GM19023 (cell line): ENCODE results near the gene CCDC17.
"Not testable (repeated sequence)": the region's sequence is repeated elsewhere in the genome, so short reads cannot be mapped to it uniquely, and the experiment has no call there.

ENCODE experiments used
- ATAC-seq: cut with Tn5 transposase; IDR thresholded peaks from one replicate; pipeline ENCODE4 v1.9.1; 2021; ENCODE audit warnings: mild to moderate bottlenecking, moderate library complexity; ENCODE audit not compliant: unreplicated experiment

The CCDC17 gene

GRCh38 chr1:45622524-45623394 is 1.1 kb downstream of the CCDC17 start:
- ATAC-seq = no peak

DNA sequence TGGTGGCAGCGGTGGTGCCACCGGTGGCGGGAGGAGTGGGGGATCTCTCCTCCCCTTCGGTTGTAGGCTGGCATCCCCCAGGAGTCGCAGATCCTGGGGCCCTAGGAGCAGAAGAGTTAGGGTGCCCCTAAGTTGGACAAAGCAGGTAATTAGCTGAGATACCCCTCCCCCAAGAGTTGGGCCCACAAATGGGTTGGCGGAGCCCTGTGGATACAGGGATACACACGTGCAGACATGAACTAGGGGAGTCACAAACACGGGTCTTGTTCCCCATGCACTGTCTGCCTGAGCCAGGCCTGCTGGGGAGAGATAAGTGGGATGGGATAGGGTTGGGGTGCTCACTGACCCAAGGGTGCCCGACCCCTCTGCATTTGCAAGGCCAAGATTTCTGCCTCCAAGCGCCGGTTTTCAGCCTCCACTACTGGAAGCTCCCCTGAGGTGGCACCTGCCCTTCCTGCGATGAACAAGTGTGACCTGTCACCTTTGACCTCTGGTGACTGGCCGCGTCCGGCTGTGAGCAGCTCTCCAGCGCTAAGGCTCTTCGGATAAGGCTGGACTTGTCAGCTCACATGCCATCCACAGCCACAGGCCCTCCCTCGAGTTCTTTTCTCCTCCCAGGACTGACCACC is 1.8 kb downstream of the CCDC17 start:
- ATAC-seq = no peak

DNA sequence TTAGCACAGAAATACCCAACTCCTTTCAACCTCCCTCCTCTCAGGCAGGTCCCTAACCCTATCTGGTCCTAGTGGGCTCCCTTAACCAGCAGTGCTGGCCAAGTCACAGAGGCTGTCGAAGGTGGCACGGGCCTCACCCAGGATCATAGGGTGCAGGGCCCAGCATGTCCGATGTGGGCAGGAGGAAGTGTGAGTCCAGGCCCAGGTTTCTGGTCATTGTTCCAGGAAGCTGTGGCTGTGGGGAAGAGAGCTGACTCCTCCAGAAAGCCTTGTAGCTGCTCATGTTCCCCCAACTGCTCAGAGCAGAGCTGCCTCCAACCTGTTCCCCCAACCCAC is 2.4 kb downstream of the CCDC17 start:
- ATAC-seq = no peak

- ATAC-seq = no peak
These were observed 3.0 kb downstream of the CCDC17 start for GRCh38 chr1:45620588-45621500.

DNA sequence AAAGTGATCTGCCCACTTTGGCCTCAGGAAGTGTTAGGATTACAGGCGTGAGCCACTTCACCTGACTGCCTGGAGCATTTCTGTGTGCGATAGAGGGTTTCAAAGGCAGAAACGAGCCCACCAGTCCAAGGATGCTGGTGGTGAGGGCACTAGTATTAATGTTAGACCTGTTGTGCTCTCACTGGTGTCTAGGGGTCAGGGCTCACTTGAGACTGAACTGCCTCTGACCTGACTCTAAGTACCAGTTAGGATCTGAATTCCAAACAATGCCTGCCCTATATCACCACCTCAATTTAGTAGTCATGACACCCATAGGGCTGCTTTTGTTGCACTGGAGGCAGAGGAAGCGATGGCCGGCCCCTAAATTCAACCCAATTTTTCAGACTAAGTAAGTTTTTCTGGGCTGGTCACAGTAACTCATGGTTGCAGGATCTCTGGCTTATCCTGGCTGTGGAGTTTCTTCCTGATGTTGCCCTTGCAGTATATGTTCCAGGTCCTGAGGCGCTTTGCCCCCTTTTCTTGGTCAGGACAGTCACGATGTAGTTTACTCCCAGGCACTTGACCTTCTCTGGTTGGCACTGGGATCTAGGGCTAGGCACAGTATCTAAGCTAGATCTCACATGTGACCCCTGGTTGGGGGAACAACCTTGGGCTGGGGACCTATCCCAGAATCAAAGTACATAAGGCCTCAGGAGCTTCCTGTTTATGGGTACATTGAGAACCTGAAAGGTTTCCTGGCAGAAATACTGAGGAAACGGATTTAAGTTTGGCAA is 4.5 kb downstream of the CCDC17 start:
- no peak for ATAC-seq

DNA sequence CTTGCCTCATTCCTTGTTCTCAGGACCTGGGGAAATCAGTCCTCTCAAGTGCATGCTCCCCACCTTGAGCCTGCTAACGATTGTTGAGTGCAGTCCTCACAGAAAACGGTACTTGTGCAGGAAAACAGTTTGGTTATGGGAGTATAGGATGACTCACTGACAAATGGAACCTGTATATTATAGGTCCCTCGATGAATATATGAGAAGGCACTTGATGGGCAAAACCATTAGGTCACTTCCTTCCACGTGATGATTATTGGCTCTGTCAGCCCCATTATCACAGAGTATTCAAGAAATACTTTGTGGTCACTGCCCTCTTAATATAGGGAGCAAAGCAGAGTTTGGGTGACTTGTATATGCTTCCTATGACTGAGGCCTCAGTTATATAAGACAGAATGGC is 6.2 kb downstream of the CCDC17 start:
- ATAC-seq = no peak

- no peak for ATAC-seq
These were observed 8.0 kb downstream of the CCDC17 start for GRCh38 chr1:45615885-45616284.

DNA sequence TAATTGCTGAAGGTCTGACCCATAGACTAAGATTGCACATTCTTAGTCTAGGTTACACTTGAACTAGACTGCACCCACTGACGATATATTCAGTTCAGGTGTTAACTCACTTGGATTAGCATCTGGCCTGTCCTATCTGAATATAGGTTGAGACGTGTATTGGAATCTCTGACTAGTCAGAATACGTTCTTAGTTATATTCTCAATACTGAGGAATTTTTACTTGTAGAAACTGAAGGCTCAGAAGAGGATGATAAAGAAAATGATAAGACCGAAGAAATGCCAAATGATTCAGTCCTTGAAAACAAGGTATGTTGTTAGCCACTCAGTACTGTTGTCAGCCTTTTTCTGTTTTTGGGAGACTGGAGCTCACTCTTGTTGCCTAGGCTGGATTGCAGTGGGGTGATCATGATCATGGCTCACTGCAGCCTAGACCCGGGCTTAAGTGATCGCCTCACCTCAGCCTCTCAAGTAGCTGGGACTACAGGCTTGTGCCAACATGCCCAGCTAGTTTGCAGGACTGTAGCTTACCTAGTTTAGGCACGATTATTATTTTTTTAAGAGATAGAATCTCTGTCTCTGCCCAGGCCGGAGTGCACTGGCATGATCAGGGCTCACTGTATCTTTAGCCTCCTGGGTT is 10.8 kb downstream of the CCDC17 start:
- no peak for ATAC-seq

DNA sequence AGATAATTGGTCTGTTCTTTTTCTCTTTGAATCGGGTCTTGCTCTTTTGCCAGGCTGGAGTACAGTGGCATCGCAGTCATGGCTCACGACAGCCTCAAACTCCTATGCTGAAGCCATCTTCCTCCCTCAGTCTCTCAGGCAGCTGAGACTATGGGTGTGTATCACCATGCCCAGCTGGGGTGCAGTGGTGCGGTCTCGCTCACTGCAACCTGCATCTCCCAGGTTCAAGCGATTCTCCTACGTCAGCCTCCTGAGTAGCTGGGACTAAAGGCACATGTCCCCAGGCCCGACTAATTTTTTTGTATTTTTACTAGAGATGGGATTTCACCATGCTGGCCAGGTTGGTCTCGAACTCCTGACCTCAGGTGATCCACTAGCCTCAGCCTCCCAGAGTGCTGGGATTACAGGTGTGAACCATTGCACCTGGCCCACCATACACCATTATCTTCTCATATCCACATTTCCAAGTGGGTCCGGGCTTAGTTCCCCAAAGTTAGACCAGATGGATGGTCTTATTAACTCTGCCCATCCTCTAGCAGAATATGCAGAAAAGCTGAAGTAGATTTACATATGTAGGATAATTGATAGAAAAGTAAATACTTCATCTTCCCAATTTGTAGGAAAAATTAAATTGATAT is 13.1 kb downstream of the CCDC17 start:
- no peak for ATAC-seq

DNA sequence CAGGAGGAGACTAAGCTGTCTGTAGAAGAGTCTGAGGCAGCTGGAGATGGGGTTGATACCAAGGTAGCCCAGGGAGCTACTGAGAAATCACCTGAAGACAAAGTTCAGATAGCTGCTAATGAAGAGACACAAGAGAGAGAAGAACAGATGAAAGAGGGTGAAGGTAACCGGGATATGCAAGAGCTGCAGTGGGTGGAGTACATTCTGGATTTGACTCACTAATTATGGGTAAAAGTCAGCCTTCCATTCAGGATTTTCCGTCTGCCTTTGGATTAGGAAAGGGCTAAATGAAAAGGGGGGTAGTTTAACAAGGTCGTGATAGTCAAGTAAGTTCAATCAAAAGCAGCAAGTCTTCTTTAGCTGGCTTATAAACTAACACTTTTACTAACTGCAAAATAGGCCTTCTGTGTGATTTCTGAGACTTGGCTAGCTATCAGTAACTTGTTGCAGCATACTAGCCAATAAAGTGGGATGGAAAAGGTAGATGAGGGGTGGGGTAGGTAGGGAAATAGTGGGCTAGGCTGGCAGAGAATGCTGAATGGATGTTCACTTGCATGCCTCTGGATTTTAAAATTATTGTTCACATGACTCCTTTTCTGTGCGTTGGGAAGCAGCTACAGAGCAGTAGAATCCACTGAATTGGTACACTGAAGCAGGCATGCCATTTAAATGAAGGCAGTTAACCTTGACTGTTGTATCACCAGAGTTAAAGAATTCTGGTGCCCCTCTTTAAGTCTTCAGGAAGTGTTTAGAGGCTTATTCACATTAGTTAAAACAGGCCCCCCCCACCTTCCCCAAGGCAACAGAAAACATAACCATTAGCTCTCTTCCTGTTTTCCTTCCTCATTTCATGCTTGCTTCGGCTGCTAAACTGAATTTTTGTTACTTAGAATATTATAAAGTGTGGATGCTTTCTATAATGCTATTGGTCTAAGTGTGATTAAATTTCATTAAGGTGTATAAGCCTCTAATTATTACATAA is 15.4 kb downstream of the CCDC17 start:
- no peak for ATAC-seq

DNA sequence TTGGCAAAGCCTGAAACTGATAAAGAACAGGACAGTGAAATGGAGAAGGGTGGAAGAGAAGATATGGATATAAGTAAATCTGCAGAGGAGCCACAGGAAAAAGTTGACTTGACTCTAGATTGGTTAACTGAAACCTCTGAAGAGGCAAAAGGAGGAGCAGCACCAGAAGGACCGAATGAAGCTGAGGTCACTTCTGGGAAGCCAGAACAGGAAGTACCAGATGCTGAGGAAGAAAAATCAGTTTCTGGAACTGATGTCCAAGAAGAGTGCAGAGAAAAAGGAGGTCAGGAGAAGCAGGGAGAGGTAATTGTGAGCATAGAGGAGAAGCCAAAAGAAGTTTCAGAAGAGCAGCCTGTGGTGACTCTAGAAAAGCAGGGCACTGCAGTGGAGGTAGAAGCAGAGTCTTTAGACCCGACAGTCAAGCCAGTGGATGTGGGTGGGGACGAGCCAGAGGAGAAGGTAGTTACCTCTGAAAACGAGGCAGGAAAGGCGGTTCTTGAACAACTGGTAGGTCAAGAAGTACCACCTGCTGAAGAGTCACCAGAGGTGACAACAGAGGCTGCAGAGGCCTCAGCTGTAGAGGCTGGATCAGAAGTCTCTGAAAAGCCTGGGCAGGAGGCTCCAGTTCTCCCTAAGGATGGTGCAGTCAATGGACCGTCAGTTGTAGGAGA is 16.3 kb downstream of the CCDC17 start:
- ATAC-seq = no peak

DNA sequence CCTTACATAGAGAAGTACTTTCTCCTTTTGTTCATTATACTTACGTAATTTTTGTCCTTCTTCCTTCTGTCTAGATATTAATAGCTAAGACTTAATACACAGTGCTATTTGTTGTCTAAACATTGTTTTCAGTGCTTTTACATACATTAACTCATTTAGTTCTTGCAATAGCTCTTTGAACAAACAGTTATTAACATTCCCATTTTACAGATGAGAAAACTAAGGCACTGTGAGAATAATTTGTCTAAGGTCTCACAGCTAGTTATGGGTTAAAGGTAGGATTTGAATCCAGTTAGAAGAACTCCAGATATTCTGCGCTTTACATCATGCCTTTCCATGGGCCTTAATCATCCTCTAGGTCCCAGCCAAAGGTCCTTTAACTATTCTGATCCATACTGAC is 19.6 kb downstream of the CCDC17 start:
- no peak for ATAC-seq

DNA sequence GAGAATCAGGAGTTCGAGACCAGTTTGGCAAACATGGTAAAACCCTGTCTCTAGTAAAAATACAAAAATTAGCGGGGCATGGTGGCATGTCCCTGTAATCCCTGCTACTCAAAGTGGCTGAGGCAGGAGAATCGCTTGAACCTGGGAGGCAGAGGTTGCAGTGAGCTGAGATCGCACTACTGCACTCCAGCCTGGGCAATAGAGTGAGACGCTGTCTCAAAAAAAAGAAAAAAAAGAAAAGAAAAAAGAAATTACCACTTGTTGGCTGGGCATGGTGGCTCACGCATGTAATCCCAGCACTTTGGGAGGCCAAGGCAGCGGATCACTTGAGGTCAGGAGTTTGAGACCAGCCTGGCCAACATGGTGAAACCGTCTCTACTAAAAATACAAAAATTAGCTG is 27.1 kb downstream of the CCDC17 start:
- ATAC-seq = not testable (repeated sequence)

DNA sequence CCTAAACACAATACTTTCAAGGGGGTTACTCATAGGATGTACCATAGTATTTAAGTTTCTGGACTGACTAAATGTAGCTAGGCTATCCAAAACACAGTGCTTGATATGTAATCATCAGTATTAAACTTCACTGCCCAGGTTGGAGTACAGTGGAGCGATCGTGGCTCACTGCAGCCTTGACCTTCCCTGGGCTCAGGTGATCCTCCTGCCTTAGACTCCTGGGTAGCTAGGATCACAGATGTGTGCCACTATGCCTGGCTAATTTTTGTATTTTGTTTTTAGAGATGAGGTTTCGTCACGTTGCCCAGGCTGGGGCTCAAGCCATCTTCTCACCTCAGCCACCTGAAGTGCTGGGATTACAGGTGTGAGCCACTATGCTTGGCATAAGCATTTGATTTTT is 29.4 kb downstream of the CCDC17 start:
- no peak for ATAC-seq

DNA sequence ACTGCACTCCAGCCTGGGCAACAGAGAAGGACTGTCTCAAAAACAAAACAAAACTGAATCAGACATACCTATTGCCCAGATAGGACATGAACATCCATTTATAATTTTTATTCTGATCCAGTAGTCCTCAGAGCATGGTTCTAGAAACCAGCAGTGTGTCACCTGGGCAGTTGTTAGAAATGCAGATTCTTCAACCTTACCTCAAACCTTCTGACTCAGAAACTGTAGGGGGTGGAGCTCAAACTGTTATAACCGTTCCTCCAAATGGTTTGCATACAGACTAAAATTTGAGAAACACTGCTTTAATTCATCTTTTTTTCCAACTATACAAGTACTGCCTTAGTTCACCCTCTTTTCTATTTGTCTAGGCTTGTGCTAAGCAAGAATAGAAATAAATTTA is 34.0 kb downstream of the CCDC17 start:
- ATAC-seq = no peak

- no peak for ATAC-seq
These were observed 37.1 kb downstream of the CCDC17 start for GRCh38 chr1:45586769-45587168.

GRCh38 chr1:45585496-45586075 is 38.3 kb downstream of the CCDC17 start:
- ATAC-seq = no peak

GRCh38 chr1:45585110-45585426 is 38.8 kb downstream of the CCDC17 start:
- ATAC-seq = no peak
